IPS-15b (cell line): ENCODE results near the gene AGTPBP1.

Source experiments
- H3K27me3 ChIP-seq: one replicate; pipeline ENCODE4 v1.6.1; 2013; ENCODE audit warnings: low read length; ENCODE audit not compliant: control insufficient read depth, insufficient read depth
- H3K36me3 ChIP-seq: one replicate; pipeline ENCODE4 v1.6.1; 2013; ENCODE audit warnings: low read length; ENCODE audit not compliant: control insufficient read depth, insufficient read depth
- H3K4me1 ChIP-seq: one replicate; pipeline ENCODE4 v1.6.1; 2013; ENCODE audit warnings: mild to moderate bottlenecking, low read length; ENCODE audit not compliant: control insufficient read depth, insufficient read depth
- H3K4me3 ChIP-seq: one replicate; pipeline ENCODE4 v1.5.1; 2013; ENCODE audit warnings: low read depth, low read length
- H3K9ac ChIP-seq: one replicate; pipeline ENCODE4 v1.6.1; 2013; ENCODE audit warnings: low read depth, mild to moderate bottlenecking, low read length
- H3K9me3 ChIP-seq: one replicate; pipeline ENCODE4 v1.6.1; 2013; ENCODE audit warnings: mild to moderate bottlenecking, low read length; ENCODE audit not compliant: control insufficient read depth, insufficient read depth

Gene AGTPBP1

GRCh38 chr9:85717220-85717619 is 24.5 kb downstream of the AGTPBP1 start:
- Histone ChIP-seq H3K9ac (no peak overlapping the region), H3K4me3 (no peak overlapping the region), H3K4me1 (no peaks in the 10 kb centered on the region), H3K36me3 (no peaks in the 10 kb centered on the region), H3K27me3 (no peaks in the 10 kb centered on the region), H3K9me3 (no peaks in the 10 kb centered on the region)

DNA sequence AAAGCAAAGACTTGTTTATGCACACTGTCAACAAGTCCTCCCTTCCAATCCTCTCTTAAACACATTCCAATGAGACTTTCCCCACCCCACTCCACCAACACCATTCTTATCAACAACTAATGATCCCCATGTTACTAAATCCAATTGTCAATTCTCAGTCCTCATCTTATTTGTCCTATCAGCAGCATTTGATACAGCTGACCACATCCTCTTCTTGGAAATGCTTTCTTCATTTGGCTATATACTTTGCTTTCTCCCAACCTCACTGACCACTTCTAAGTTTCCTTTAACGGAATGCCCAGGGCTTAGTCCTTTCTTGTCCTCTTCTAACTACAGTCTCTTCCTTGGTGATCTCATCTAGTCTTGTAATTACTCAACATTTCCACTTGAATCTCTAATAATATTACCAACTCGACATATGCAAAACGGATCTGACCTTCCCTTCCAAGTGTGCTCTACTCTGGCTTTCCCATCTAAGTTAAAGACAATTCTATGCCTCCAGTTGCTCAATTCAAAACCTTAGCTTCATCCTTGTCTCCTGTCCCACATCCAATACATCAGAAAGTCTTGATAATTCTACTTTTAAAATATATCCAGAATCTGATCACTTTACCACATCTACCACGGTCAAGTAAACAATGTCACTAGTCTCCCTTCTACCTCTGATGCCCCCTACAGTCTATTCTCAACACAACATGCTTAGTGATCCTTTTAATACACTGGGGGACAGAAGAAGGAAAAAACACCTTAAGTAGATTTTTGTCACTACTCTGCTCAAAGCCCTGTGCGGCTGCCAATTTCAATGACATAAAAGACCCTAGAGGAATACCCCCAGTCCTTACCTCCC is 25.5 kb downstream of the AGTPBP1 start:
- no peaks in the 10 kb centered on the region for H3K27me3 ChIP-seq
- no peak overlapping the region for H3K9ac ChIP-seq
- no peak overlapping the region for H3K4me3 ChIP-seq
- no peaks in the 10 kb centered on the region for H3K36me3 ChIP-seq
- H3K4me1 ChIP-seq, result no peaks in the 10 kb centered on the region
- H3K9me3 ChIP-seq, result no peaks in the 10 kb centered on the region

DNA sequence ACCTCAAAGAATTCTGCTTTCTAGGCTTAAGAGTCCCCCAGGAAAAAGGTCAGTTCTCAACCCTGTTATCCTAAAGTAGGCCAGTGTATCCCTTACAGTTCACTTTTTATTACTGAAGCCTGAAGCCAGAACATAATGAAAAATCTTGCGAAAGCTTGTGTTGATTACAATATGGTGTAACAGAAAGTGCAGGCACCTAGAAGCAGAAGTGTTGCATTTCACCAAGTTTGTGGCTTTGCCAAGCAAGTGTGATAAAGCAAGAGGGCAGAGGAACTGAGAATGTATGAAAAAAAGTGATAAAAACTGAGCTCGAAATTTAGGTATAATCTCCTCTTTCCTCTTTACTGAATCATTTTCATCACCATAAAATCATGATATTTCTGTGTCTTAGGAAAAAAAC is 26.2 kb downstream of the AGTPBP1 start:
- no peaks in the 10 kb centered on the region for H3K27me3 ChIP-seq
- H3K4me1 ChIP-seq, result no peaks in the 10 kb centered on the region
- H3K9me3 ChIP-seq, result no peaks in the 10 kb centered on the region
- H3K4me3 ChIP-seq, result no peak overlapping the region
- no peaks in the 10 kb centered on the region for H3K36me3 ChIP-seq
- H3K9ac ChIP-seq, result no peak overlapping the region

- H3K9me3 ChIP-seq, result no peaks in the 10 kb centered on the region
- no peaks in the 10 kb centered on the region for H3K4me1 ChIP-seq
- H3K36me3 ChIP-seq, result no peaks in the 10 kb centered on the region
- H3K4me3 ChIP-seq, result no peak overlapping the region
- no peaks in the 10 kb centered on the region for H3K27me3 ChIP-seq
- H3K9ac ChIP-seq, result no peak overlapping the region
Observed at GRCh38 chr9:85713897-85714296, 27.9 kb downstream of the AGTPBP1 start.

DNA sequence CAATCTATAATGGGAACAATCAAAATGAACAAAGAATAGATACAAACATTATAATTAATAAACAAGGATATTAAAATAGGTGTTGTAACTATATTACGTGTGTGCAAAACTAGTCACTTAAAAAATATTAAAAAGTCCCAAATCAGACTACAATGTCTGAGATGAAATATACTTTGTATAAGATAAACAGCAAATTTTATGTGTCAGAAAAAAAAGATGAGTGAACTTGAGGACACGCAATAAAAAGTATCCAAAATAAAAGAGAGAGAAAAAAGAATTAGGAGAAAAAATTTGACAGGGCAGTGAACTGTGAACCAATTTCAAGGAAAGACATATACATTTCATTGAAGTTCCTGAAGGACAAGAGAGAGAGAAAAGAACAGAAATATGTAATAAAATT is 37.0 kb downstream of the AGTPBP1 start:
- no peaks in the 10 kb centered on the region for H3K27me3 ChIP-seq
- no peaks in the 10 kb centered on the region for H3K4me1 ChIP-seq
- no peak overlapping the region for H3K4me3 ChIP-seq
- H3K9me3 ChIP-seq, result no peaks in the 10 kb centered on the region
- H3K36me3 ChIP-seq, result no peaks in the 10 kb centered on the region
- no peak overlapping the region for H3K9ac ChIP-seq

DNA sequence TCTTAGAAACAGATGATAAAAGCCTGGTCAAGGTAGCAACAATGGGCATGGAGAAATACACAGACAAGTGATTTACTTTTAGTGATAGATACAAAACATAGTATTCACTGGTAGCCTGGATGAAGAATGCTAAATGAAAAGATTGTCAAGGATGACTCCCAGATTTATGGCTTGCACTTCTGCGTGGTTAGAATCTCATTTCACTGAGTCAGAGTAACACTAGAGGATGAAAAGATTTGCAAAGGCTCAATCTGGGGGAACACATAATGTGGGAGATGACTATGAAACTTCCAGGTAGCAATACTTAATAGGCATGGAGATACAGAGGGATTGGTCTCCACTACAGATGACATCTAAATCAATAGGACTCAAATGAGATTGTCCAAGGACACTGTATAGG is 38.4 kb downstream of the AGTPBP1 start:
- H3K27me3 ChIP-seq, result no peaks in the 10 kb centered on the region
- no peak overlapping the region for H3K4me3 ChIP-seq
- H3K4me1 ChIP-seq, result no peaks in the 10 kb centered on the region
- no peak overlapping the region for H3K9ac ChIP-seq
- H3K36me3 ChIP-seq, result no peaks in the 10 kb centered on the region
- no peaks in the 10 kb centered on the region for H3K9me3 ChIP-seq

DNA sequence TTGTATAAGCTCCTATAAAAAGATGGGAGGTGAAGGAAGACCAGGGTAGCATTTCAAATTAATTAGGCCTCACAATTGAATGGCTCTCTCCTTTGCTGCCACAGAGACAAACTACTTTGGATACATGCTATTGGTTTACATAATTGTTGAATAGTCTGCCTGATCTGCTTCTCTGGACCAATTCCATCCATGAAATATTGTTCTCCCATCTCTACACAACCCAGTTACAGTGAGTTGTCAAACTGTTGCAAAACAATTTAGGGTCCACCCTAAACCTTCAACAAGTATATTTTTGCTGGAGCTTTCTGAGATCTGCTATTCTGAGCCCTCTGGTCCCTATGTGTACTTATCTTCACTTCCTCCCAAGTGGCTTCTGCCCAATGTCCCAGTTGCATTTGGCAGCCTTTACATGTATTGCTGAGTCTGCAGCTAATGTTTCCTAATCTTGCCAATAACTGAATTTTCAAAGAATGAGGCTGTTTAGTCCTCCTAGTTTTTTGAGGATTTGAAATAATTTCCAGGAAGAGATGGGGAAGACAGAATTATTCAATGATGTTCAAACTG is 38.9 kb downstream of the AGTPBP1 start:
- no peaks in the 10 kb centered on the region for H3K36me3 ChIP-seq

DNA sequence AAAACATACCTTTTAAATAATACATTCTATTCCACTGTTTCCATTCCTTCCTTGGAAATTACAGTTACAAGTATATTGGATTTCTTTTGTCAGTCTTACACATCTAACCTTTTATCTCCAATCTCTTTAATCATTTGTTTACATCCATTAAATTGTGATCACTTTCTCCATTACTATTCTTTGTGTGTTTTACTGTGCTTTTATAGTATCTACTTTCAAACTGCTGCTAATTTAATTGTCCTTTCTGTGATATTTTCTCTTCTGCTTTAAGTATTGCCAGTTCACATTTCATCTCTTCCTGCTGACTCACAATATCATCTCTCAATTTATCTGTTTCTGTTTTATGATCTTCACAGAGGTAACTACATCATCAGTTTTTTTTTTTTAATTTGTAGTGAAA is 39.6 kb downstream of the AGTPBP1 start:
- H3K36me3 ChIP-seq, result no peaks in the 10 kb centered on the region
- H3K9me3 ChIP-seq, result no peaks in the 10 kb centered on the region
- H3K9ac ChIP-seq, result no peak overlapping the region
- no peaks in the 10 kb centered on the region for H3K27me3 ChIP-seq
- H3K4me1 ChIP-seq, result no peaks in the 10 kb centered on the region
- no peak overlapping the region for H3K4me3 ChIP-seq

More for the DNA sequence above, 38.9 kb downstream of the AGTPBP1 start:
- Histone ChIP-seq H3K27me3 (no peaks in the 10 kb centered on the region), H3K4me3 (no peak overlapping the region), H3K9ac (no peak overlapping the region), H3K9me3 (no peaks in the 10 kb centered on the region), H3K4me1 (no peaks in the 10 kb centered on the region)

GRCh38 chr9:85700330-85700729 is 41.4 kb downstream of the AGTPBP1 start:
- Histone ChIP-seq H3K4me3 (no peak overlapping the region), H3K27me3 (no peaks in the 10 kb centered on the region), H3K36me3 (no peaks in the 10 kb centered on the region), H3K9ac (no peak overlapping the region), H3K4me1 (no peaks in the 10 kb centered on the region), H3K9me3 (no peaks in the 10 kb centered on the region)

DNA sequence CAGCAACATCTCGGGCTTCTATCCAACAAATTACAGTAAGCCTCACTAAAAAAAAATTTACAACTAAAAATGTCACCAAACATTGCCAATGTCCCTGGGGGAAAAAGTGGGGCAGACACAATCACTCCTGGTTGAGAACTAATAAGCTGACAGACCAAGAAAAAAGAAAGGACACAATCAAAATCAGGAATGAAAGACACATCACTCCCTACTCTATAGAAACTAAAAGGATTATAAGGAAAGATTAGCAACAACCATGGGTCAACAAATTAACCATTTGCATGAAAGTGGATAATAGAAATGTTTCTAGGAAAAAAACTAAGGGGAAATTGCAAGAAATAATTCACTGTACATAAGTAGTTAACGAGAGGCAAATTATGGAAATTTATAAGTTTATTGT is 53.4 kb downstream of the AGTPBP1 start:
- Histone ChIP-seq H3K4me3 (no peak overlapping the region), H3K9me3 (no peaks in the 10 kb centered on the region), H3K9ac (no peak overlapping the region), H3K36me3 (no peaks in the 10 kb centered on the region), H3K4me1 (no peaks in the 10 kb centered on the region), H3K27me3 (no peaks in the 10 kb centered on the region)

- Histone ChIP-seq H3K36me3 (no peaks in the 10 kb centered on the region), H3K9ac (no peak overlapping the region), H3K4me1 (no peaks in the 10 kb centered on the region), H3K4me3 (no peak overlapping the region), H3K9me3 (no peaks in the 10 kb centered on the region), H3K27me3 (no peaks in the 10 kb centered on the region)
Observed at GRCh38 chr9:85685081-85685480, 56.7 kb downstream of the AGTPBP1 start.

- Histone ChIP-seq H3K27me3 (no peaks in the 10 kb centered on the region), H3K9ac (no peak overlapping the region), H3K9me3 (no peaks in the 10 kb centered on the region), H3K36me3 (no peaks in the 10 kb centered on the region), H3K4me1 (no peaks in the 10 kb centered on the region), H3K4me3 (no peak overlapping the region)
Observed at GRCh38 chr9:85676790-85677189, 65.0 kb downstream of the AGTPBP1 start.
